Liver (tissue), 3 donors: ENCODE measurements around the gene CFAP206.

Experiments
- EGR1 ChIP-seq, 2 donors: IDR thresholded peaks; 2 replicates each; pipeline ENCODE4 v1.6.1; 2016 to 2018; ENCODE audit warnings: antibody characterized with exemption in 2 of 2, low read depth in 2 of 2
- FOXA1 ChIP-seq: IDR thresholded peaks from 2 replicates; pipeline ENCODE4 v1.6.1; 2016; ENCODE audit warnings: antibody characterized with exemption
- GABPA ChIP-seq, 2 donors: IDR thresholded peaks in 1 of 2; conservative IDR thresholded peaks in 1 of 2; 2 replicates each; pipeline ENCODE4 v1.6.1; 2016; ENCODE audit warnings: antibody characterized with exemption in 2 of 2, mild to moderate bottlenecking in 1 of 2, moderate library complexity in 1 of 2
- JUND ChIP-seq, 2 donors: IDR thresholded peaks; 2 replicates each; pipeline ENCODE4 v1.6.1; 2016; ENCODE audit warnings: antibody characterized with exemption in 2 of 2
- RAD21 ChIP-seq, 2 donors: IDR thresholded peaks; 2 replicates each; pipeline ENCODE4 v1.6.1; 2016; ENCODE audit warnings: antibody characterized with exemption in 2 of 2, mild to moderate bottlenecking in 2 of 2
- SP1 ChIP-seq: IDR thresholded peaks from 2 replicates; pipeline ENCODE4 v1.6.1; 2018; ENCODE audit warnings: antibody characterized with exemption, mild to moderate bottlenecking
- TAF1 ChIP-seq: conservative IDR thresholded peaks from 2 replicates; pipeline ENCODE4 v1.6.1; 2016; ENCODE audit warnings: antibody characterized with exemption, mild to moderate bottlenecking
- YY1 ChIP-seq: IDR thresholded peaks from 2 replicates; pipeline ENCODE4 v1.6.1; 2016; ENCODE audit warnings: antibody characterized with exemption, mild to moderate bottlenecking
- TF ChIP-seq, protein P1 (sequence below): fragments of 150-350 bp; IDR thresholded peaks from 2 replicates; pipeline ENCODE4 v1.5.1; 2017; ENCODE audit warnings: improper control_type of control experiment, low read depth, low read length; ENCODE audit not compliant: missing input control
- TF ChIP-seq, protein P2 (sequence below): IDR thresholded peaks from 2 replicates; pipeline ENCODE4 v1.6.1; 2016; ENCODE audit warnings: antibody characterized with exemption
- TF ChIP-seq, protein P3 (sequence below): IDR thresholded peaks from 2 replicates; pipeline ENCODE4 v1.6.1; 2016; ENCODE audit warnings: antibody characterized with exemption
- TF ChIP-seq, protein P4 (sequence below): IDR thresholded peaks from 2 replicates; pipeline ENCODE4 v1.6.1; 2016; ENCODE audit warnings: antibody characterized with exemption
- TF ChIP-seq, protein P5 (sequence below): IDR thresholded peaks from 2 replicates; pipeline ENCODE4 v1.6.1; 2016; ENCODE audit warnings: antibody characterized with exemption, mild to moderate bottlenecking
- donor health status: healthy.
- donor health status: healthy.

DNA sequence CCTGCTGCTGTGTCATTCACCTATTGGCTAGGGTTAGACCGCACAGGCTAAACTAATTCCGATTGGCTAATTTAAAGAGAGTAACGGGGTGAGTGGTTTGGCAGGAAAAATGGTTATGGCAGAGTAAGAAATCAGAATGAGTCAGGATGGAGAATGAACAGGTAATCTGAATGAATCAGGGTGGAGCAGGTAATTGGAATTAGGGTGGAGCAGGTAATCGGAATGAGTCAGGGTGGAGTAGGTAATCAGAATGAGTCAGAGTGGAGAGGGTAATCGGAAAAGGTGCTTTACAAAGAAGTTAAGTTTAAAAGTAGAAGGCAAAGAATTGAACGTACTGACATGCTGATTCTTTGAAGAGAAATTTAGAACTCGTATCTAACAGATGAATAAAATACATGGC, 76.7 kb downstream of the CFAP206 start:
- no peak for TF ChIP-seq JUND (IDR thresholded peaks at IDR 0.05)
- TF ChIP-seq, protein P1, sequence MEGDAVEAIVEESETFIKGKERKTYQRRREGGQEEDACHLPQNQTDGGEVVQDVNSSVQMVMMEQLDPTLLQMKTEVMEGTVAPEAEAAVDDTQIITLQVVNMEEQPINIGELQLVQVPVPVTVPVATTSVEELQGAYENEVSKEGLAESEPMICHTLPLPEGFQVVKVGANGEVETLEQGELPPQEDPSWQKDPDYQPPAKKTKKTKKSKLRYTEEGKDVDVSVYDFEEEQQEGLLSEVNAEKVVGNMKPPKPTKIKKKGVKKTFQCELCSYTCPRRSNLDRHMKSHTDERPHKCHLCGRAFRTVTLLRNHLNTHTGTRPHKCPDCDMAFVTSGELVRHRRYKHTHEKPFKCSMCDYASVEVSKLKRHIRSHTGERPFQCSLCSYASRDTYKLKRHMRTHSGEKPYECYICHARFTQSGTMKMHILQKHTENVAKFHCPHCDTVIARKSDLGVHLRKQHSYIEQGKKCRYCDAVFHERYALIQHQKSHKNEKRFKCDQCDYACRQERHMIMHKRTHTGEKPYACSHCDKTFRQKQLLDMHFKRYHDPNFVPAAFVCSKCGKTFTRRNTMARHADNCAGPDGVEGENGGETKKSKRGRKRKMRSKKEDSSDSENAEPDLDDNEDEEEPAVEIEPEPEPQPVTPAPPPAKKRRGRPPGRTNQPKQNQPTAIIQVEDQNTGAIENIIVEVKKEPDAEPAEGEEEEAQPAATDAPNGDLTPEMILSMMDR: no peak
- TF ChIP-seq, protein P2, sequence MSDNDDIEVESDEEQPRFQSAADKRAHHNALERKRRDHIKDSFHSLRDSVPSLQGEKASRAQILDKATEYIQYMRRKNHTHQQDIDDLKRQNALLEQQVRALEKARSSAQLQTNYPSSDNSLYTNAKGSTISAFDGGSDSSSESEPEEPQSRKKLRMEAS: no peak
- TF ChIP-seq TAF1: no peak
- no peak for TF ChIP-seq YY1
- TF ChIP-seq, protein P3, sequence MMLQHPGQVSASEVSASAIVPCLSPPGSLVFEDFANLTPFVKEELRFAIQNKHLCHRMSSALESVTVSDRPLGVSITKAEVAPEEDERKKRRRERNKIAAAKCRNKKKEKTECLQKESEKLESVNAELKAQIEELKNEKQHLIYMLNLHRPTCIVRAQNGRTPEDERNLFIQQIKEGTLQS: no peak
- no peak for TF ChIP-seq GABPA (IDR thresholded peaks at IDR 0.05 in 1 of 2, conservative IDR thresholded peaks at IDR 0.05 in 1 of 2)
- TF ChIP-seq, protein P4, sequence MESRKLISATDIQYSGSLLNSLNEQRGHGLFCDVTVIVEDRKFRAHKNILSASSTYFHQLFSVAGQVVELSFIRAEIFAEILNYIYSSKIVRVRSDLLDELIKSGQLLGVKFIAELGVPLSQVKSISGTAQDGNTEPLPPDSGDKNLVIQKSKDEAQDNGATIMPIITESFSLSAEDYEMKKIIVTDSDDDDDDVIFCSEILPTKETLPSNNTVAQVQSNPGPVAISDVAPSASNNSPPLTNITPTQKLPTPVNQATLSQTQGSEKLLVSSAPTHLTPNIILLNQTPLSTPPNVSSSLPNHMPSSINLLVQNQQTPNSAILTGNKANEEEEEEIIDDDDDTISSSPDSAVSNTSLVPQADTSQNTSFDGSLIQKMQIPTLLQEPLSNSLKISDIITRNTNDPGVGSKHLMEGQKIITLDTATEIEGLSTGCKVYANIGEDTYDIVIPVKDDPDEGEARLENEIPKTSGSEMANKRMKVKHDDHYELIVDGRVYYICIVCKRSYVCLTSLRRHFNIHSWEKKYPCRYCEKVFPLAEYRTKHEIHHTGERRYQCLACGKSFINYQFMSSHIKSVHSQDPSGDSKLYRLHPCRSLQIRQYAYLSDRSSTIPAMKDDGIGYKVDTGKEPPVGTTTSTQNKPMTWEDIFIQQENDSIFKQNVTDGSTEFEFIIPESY: no peak
- no peak for TF ChIP-seq EGR1 (IDR thresholded peaks at IDR 0.05; ENCODE audit: low read depth in 2 of 2)
- TF ChIP-seq, protein P5, sequence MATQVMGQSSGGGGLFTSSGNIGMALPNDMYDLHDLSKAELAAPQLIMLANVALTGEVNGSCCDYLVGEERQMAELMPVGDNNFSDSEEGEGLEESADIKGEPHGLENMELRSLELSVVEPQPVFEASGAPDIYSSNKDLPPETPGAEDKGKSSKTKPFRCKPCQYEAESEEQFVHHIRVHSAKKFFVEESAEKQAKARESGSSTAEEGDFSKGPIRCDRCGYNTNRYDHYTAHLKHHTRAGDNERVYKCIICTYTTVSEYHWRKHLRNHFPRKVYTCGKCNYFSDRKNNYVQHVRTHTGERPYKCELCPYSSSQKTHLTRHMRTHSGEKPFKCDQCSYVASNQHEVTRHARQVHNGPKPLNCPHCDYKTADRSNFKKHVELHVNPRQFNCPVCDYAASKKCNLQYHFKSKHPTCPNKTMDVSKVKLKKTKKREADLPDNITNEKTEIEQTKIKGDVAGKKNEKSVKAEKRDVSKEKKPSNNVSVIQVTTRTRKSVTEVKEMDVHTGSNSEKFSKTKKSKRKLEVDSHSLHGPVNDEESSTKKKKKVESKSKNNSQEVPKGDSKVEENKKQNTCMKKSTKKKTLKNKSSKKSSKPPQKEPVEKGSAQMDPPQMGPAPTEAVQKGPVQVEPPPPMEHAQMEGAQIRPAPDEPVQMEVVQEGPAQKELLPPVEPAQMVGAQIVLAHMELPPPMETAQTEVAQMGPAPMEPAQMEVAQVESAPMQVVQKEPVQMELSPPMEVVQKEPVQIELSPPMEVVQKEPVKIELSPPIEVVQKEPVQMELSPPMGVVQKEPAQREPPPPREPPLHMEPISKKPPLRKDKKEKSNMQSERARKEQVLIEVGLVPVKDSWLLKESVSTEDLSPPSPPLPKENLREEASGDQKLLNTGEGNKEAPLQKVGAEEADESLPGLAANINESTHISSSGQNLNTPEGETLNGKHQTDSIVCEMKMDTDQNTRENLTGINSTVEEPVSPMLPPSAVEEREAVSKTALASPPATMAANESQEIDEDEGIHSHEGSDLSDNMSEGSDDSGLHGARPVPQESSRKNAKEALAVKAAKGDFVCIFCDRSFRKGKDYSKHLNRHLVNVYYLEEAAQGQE: no peak
- TF ChIP-seq SP1: no peak
- no peak for TF ChIP-seq FOXA1
- TF ChIP-seq RAD21 (IDR thresholded peaks at IDR 0.05): no peak
